Measurements from ENCODE around the gene CEMIP2. TPM values are rescaled to one million over a fixed set of nuclear protein-coding genes. Genes with fewer than 3 reads are reported as not detected.

The CEMIP2 gene
- total and polyA plus RNA-seq, 10 of the 15 experiments (the other 5 are each of a cell fraction or from before 2014, with no cell fraction given): 0.50 to 19.2 (median 1.2) TPM

DNA sequence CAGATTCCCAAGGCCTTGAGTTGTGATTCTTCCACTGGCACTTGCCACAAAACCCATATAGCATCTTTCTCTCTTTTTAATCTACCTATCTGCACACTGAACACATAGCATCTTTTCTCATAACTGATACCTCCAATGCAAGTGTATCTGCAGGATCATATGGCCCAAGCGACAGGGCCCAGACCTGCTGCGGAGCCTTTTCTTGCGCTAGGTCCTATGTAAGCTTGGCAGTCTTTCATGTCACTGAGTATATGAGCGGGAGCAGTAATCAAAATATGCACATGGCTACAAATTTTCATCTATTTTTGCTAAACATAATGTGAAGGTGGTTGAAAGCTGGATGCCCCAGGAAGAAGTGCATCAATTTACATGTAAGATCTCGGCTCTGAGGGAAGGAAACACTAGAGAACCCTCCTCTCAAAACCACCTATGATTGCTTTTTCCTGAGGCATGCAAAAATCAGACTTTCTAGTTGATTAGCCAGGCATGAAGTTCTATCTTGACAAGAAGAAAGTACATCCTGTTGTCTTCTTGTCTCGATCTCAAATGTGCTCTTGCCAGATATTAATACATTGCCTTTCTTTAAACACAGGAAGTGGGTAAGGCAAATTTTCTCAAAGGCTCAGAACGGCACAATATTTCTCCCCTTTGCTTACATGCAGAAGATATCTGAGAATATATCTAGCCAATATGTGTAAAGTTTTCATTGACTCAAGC lies 26.9 kb upstream of the CEMIP2 start (continued):
- TF ChIP-seq NKRF (conservative IDR thresholded peaks at IDR 0.05): no peak
- TF ChIP-seq EZH2 (IDR thresholded peaks at IDR 0.05; ENCODE audit: borderline replicate concordance, control insufficient read depth, low read depth, low read length): no peak
- TF ChIP-seq TBL1XR1 (IDR thresholded peaks at IDR 0.05; ENCODE audit: low read depth, low read length): peak; percentile 49; the same call in 1 of the 2 replicates
- no peak for TF ChIP-seq SUZ12 (IDR thresholded peaks at IDR 0.05; ENCODE audit: unreplicated experiment)
- TF ChIP-seq IKZF1 (conservative IDR thresholded peaks at IDR 0.05): peak; percentile 48
- no peak for TF ChIP-seq ZNF384 (IDR thresholded peaks at IDR 0.05; ENCODE audit: borderline replicate concordance, low read depth, low read length)
- TF ChIP-seq PAX5 (IDR thresholded peaks at IDR 0.05; ENCODE audit: borderline replicate concordance, low read depth, low read length): peak; percentile 91; the same call in 1 of the 2 replicates
- no peak for TF ChIP-seq CBX5 (IDR thresholded peaks at IDR 0.05; ENCODE audit: low read depth)
- TF ChIP-seq, protein P1, sequence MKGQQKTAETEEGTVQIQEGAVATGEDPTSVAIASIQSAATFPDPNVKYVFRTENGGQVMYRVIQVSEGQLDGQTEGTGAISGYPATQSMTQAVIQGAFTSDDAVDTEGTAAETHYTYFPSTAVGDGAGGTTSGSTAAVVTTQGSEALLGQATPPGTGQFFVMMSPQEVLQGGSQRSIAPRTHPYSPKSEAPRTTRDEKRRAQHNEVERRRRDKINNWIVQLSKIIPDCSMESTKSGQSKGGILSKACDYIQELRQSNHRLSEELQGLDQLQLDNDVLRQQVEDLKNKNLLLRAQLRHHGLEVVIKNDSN (IDR thresholded peaks at IDR 0.05; ENCODE audit: borderline replicate concordance, extremely low read length, insufficient read depth, low read depth, low read length): no peak
- TF ChIP-seq GABPA (IDR thresholded peaks at IDR 0.05; ENCODE audit: low read depth): no peak
- no peak for TF ChIP-seq HCFC1 (IDR thresholded peaks at IDR 0.05; ENCODE audit: low read length)
- peak; percentile 50 for TF ChIP-seq MTA2 (IDR thresholded peaks at IDR 0.05; ENCODE audit: low read depth)
- TF ChIP-seq ESRRA (IDR thresholded peaks at IDR 0.05; ENCODE audit: low read length): no peak
- TF ChIP-seq, protein P2, sequence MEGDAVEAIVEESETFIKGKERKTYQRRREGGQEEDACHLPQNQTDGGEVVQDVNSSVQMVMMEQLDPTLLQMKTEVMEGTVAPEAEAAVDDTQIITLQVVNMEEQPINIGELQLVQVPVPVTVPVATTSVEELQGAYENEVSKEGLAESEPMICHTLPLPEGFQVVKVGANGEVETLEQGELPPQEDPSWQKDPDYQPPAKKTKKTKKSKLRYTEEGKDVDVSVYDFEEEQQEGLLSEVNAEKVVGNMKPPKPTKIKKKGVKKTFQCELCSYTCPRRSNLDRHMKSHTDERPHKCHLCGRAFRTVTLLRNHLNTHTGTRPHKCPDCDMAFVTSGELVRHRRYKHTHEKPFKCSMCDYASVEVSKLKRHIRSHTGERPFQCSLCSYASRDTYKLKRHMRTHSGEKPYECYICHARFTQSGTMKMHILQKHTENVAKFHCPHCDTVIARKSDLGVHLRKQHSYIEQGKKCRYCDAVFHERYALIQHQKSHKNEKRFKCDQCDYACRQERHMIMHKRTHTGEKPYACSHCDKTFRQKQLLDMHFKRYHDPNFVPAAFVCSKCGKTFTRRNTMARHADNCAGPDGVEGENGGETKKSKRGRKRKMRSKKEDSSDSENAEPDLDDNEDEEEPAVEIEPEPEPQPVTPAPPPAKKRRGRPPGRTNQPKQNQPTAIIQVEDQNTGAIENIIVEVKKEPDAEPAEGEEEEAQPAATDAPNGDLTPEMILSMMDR (IDR thresholded peaks at IDR 0.05 in 2 of 3, conservative IDR thresholded peaks at IDR 0.05 in 1 of 3; ENCODE audit: control insufficient read depth in 2 of 3, extremely low read depth in 1 of 3, insufficient read depth in 1 of 3, low read depth in 3 of 3, low read length in 3 of 3): no peak
- 0 out of 2 replicates have a peak, but pooled peaks have one; percentile 12 for TF ChIP-seq DPF2 (IDR thresholded peaks at IDR 0.05)
- no peak for TF ChIP-seq ZBED1 (IDR thresholded peaks at IDR 0.05; ENCODE audit: borderline replicate concordance)
- TF ChIP-seq PML (IDR thresholded peaks at IDR 0.05; ENCODE audit: low read length): no peak
- no peak for TF ChIP-seq TCF12 (IDR thresholded peaks at IDR 0.05; ENCODE audit: low read depth, low read length)
- no peak for TF ChIP-seq E2F8 (IDR thresholded peaks at IDR 0.05; ENCODE audit: low read depth, partially characterized antibody)
- TF ChIP-seq ASH2L (IDR thresholded peaks at IDR 0.05; ENCODE audit: borderline replicate concordance, low read depth): no peak
- no peak for TF ChIP-seq HDAC2 (IDR thresholded peaks at IDR 0.05)
- no peak for TF ChIP-seq USF2 (IDR thresholded peaks at IDR 0.05; ENCODE audit: borderline replicate concordance, low read depth, low read length)

All from GM12878 (cell line).